Parathyroid adenoma (tissue), 2 donors: ENCODE measurements around the gene POLE4.

Experiments
- H2AFZ ChIP-seq: fragments of 300-600 bp; sonication (generic); one replicate; pipeline ENCODE4 v1.7.0; 2017; ENCODE audit warnings: antibody characterized with exemption, mild to moderate bottlenecking
- H3K27ac ChIP-seq: fragments of 300-600 bp; sonication (generic); one replicate; pipeline ENCODE4 v1.7.0; 2017
- H3K27me3 ChIP-seq: fragments of 300-600 bp; sonication (generic); one replicate; pipeline ENCODE4 v1.7.0; 2017; ENCODE audit warnings: low read length; ENCODE audit not compliant: control insufficient read depth, insufficient read depth
- H3K36me3 ChIP-seq: fragments of 300-600 bp; sonication (generic); one replicate; pipeline ENCODE4 v1.7.0; 2017; ENCODE audit warnings: low read length; ENCODE audit not compliant: control insufficient read depth, insufficient read depth
- H3K4me1 ChIP-seq: fragments of 300-600 bp; sonication (generic); one replicate; pipeline ENCODE4 v1.7.0; 2017; ENCODE audit warnings: control low read depth
- H3K4me2 ChIP-seq: fragments of 300-600 bp; sonication (generic); one replicate; pipeline ENCODE4 v1.7.0; 2017; ENCODE audit warnings: low read length
- H3K4me3 ChIP-seq: fragments of 300-600 bp; sonication (generic); one replicate; pipeline ENCODE4 v1.7.0; 2017; ENCODE audit warnings: low read depth, low read length
- H3K79me2 ChIP-seq: fragments of 300-600 bp; sonication (generic); one replicate; pipeline ENCODE4 v1.7.0; 2017; ENCODE audit warnings: control low read depth
- H3K9ac ChIP-seq: fragments of 300-600 bp; sonication (generic); one replicate; pipeline ENCODE4 v1.7.0; 2017; ENCODE audit warnings: mild to moderate bottlenecking
- H3K9me3 ChIP-seq: fragments of 300-600 bp; sonication (generic); one replicate; pipeline ENCODE4 v1.7.0; 2017; ENCODE audit warnings: low read length; ENCODE audit not compliant: control insufficient read depth
- TF ChIP-seq, protein P1 (sequence below): fragments of 300-600 bp; sonication (generic); IDR thresholded peaks from one replicate; pipeline ENCODE4 v1.7.0; 2017; ENCODE audit warnings: antibody characterized with exemption, mild to moderate bottlenecking
- donor health status: primary hyperparathyroidism.

POLE4 gene

DNA sequence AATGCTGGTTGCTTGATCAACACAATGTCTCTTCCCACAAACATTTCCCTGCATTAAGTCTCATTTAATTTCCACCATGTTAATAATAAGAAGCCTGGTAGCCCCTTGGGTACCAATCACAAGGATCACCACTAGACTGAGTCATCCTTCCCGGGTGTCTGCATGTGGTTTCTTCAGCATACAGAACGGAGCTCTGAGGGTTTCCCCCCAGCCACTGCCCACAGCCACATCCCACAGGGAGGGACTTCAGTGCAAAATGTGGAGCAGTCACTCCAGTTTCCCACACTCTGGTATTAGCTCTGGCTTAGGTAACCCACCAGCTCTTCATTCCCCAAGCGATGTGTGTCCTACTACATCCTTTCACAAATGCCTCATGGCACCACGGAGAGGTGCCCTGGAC is 42.7 kb upstream of the POLE4 start:
- H2AFZ ChIP-seq, result no peak overlapping the region
- H3K4me2 ChIP-seq, result no peak overlapping the region
- TF ChIP-seq, protein P1, sequence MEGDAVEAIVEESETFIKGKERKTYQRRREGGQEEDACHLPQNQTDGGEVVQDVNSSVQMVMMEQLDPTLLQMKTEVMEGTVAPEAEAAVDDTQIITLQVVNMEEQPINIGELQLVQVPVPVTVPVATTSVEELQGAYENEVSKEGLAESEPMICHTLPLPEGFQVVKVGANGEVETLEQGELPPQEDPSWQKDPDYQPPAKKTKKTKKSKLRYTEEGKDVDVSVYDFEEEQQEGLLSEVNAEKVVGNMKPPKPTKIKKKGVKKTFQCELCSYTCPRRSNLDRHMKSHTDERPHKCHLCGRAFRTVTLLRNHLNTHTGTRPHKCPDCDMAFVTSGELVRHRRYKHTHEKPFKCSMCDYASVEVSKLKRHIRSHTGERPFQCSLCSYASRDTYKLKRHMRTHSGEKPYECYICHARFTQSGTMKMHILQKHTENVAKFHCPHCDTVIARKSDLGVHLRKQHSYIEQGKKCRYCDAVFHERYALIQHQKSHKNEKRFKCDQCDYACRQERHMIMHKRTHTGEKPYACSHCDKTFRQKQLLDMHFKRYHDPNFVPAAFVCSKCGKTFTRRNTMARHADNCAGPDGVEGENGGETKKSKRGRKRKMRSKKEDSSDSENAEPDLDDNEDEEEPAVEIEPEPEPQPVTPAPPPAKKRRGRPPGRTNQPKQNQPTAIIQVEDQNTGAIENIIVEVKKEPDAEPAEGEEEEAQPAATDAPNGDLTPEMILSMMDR, result no peak
- no peak overlapping the region for H3K4me3 ChIP-seq
- no peaks in the 10 kb centered on the region for H3K79me2 ChIP-seq
- no peaks in the 10 kb centered on the region for H3K9me3 ChIP-seq
- H3K27ac ChIP-seq, result no peak overlapping the region
- no peaks in the 10 kb centered on the region for H3K36me3 ChIP-seq
- no peaks in the 10 kb centered on the region for H3K27me3 ChIP-seq
- H3K9ac ChIP-seq, result no peak overlapping the region
- H3K4me1 ChIP-seq, result no peaks in the 10 kb centered on the region

DNA sequence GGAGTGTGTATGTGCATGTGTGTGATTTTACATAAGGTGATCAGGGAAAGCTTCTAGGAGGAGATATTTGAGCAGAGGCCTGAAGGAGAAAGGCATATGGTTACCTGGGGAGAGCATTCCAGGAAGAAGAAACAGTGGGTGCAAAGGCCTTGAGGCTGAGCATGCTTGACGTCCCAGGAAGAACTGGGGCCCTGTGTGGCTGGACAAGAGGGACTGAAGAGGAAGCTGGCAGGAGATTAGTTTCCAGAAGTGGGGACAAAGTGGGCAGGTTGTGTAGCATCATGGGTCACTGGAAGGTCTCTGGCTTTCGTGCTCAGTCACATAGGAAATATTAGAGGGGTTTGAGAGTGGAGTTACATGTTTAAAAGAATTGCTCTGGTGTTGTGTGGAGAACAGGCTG is 42.0 kb upstream of the POLE4 start:
- Histone ChIP-seq H3K4me3 (no peak overlapping the region), H3K4me1 (no peaks in the 10 kb centered on the region), H3K27ac (no peak overlapping the region), H3K79me2 (no peaks in the 10 kb centered on the region), H3K36me3 (no peaks in the 10 kb centered on the region), H3K4me2 (no peak overlapping the region), H3K27me3 (no peaks in the 10 kb centered on the region), H2AFZ (no peak overlapping the region), H3K9ac (no peak overlapping the region), H3K9me3 (no peaks in the 10 kb centered on the region)
- TF ChIP-seq, protein P1, result no peak

DNA sequence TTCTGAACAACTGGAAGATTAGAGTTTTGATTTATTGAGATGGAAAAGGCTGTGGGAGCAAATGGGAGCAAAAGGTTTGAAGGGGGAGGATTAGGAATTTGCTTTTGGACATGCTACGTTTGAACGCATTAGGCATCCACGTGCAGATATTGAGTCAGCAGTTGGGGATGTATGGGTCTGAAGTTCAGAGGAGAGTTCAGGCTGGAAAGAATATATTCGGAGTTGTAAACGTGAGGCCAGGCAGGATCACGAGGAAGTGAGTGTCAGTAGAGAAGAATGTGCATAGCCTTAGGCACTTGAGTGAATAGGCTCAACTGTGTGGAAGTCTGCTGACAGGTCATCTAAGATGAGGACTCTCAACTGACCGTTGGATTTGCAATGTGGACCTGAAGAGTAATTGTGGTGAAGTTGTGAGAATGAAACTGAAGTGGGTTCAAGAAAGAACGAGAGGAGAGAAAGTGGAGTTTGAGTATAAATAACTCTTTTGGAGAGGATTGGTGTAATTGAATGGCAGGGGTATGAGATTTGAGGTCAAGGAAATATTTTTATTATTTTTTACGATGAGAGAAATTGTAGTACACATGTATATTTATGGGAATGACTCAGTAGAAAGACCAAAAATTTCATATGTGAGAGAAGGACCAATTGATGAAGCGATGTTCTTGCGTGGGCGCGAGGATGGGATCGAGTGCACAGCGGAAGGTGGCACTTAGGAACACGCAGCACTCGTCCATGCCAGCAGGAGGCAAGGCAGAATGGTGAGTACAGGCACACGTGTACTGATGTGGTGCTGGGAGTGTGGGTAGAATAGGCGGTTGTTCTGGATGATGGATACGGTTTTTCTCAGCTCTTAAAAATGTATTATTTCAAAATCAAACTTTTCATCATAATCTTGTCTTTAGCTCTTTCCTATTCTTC is 40.5 kb upstream of the POLE4 start:
- Histone ChIP-seq H3K27me3 (no peaks in the 10 kb centered on the region), H3K36me3 (no peaks in the 10 kb centered on the region), H3K27ac (no peak overlapping the region), H3K4me1 (no peaks in the 10 kb centered on the region), H3K79me2 (no peaks in the 10 kb centered on the region), H3K9me3 (no peaks in the 10 kb centered on the region), H3K4me3 (no peak overlapping the region), H3K4me2 (no peak overlapping the region), H2AFZ (no peak overlapping the region), H3K9ac (no peak overlapping the region)
- TF ChIP-seq, protein P1, result no peak

DNA sequence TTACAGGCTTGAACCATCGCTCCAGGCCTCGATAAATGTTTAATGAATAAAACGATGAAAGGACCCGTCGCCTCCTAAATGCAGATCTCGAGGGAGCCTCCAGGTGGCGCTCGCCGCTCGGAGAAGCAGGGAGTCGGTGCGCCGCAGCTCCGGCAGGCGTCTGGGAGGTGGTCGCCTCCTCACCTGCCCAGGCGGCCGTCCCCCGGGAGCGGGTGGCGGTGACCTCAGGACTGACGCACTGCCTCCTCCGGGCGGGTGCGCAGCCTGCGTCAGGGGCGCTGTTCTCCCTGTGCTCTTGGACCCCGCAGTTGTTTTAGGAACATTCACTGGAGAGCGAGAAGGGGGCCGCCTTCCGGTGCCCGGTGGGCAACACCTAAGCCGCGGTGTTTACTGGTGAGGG is 38.6 kb upstream of the POLE4 start:
- H2AFZ ChIP-seq, result peak overlapping the region; percentile 88
- H3K4me1 ChIP-seq, result no peaks in the 10 kb centered on the region
- no peaks in the 10 kb centered on the region for H3K9me3 ChIP-seq
- H3K79me2 ChIP-seq, result no peaks in the 10 kb centered on the region
- no peak overlapping the region for H3K4me3 ChIP-seq
- H3K27me3 ChIP-seq, result no peaks in the 10 kb centered on the region
- H3K27ac ChIP-seq, result no peak overlapping the region
- peak overlapping the region; percentile 38 for H3K4me2 ChIP-seq
- TF ChIP-seq, protein P1, result peak; percentile 84
- H3K9ac ChIP-seq, result no peak overlapping the region
- no peaks in the 10 kb centered on the region for H3K36me3 ChIP-seq
